ES-I3 (cell line): ENCODE data around the gene SLC10A4.

ENCODE experiments used
- H3K36me3 ChIP-seq: 2 replicates; pipeline ENCODE4 v1.6.1; 2013; ENCODE audit warnings: mild to moderate bottlenecking, low read length, control low read depth, moderate library complexity; ENCODE audit not compliant: insufficient read depth
- H3K4me1 ChIP-seq: 2 replicates; pipeline ENCODE4 v1.6.1; 2013; ENCODE audit warnings: mild to moderate bottlenecking, control low read depth, low read length; ENCODE audit not compliant: insufficient read depth
- H3K9ac ChIP-seq: 2 replicates; pipeline ENCODE4 v1.6.1; 2013; ENCODE audit warnings: low read depth, mild to moderate bottlenecking, low read length, moderate library complexity
- H3K9me3 ChIP-seq: 2 replicates; pipeline ENCODE4 v1.6.1; 2013; ENCODE audit warnings: mild to moderate bottlenecking, low read length, moderate library complexity; ENCODE audit not compliant: control insufficient read depth, insufficient read depth

Gene SLC10A4

DNA sequence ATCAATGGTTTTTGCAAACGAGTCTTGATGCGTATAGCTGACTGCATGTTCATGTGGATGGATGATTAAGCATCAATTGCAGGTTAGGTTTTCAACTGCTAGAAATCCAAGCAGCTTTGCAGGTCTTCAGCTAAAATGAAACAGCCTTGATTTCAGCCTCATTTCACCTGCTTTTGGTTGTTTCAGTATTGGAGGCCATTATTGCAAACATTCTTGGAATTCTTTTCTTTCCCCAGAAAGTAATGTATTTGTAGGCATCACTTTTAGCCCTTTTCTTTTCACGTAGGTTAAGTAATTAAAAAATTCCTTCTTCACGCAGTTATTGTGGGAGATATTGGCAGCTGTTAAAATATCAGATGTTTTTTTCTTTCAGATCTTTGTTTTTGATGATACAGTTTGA lies 15.8 kb downstream of the SLC10A4 start:
- no peaks in the 10 kb centered on the region; the same call in 1 of the 2 replicates for H3K4me1 ChIP-seq
- peaks cover 3% of the 10 kb centered on the region for H3K36me3 ChIP-seq
- H3K9ac ChIP-seq, result no peak overlapping the region
- no peaks in the 10 kb centered on the region for H3K9me3 ChIP-seq

DNA sequence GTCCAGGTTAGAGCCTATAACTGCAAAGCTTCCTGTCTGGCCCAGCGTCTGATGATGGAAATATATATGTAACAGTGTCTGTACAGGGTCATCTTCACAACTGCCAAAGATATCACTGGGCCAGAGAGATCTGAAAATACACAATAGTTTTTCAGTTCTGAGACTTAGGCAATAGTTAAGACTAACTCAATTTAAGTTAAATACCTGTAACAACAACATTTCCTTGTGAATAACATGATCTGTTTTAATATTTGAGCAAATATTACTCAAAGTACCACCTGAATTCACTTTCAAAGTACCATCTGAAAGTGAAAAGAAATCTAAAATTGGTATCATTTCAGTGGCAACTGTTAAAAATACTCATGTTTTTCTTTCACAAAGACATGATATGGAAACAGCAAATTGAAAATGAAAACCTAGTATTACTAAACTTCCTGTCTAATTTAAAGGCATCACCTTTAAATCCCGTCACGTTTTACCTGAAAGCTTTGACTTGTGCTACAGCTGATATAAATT lies 16.5 kb downstream of the SLC10A4 start:
- Histone ChIP-seq H3K4me1 (no peaks in the 10 kb centered on the region; the same call in 1 of the 2 replicates), H3K9ac (no peak overlapping the region), H3K36me3 (peaks cover 3% of the 10 kb centered on the region), H3K9me3 (no peaks in the 10 kb centered on the region)

DNA sequence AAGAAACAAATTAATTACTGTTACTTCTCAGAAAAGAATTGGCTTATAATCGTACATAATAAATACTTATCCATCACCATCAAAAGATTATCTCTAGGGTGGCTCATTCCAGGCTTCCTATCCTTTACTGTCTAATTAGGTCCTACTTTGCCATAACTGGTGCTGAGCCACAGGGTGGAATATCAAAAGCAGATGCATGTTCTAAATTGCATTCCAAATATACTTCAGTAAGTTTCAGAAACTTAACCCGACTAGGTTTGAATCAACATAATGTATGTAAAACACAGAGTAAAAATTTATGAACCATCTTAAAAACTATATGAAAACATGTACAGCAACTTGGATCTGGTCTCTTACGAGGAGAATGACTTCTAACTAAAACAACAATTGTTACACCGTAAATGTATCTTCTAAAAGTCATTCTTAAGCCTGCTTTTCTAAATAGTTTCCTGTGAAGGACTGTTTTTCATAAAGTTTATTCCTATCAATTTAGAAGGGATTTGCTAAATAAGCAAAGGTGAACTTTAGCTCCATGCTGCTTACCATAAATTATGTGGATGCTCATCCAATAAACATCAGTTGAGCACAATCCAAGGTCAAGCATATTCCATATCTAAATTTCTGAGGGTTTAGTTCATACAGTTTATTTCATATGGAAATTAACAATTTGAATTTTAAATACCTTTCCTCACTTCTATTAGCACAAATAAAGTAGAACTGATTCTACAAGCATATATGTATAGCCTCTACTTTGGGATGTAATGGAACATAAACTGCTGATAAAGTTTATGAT lies 20.3 kb downstream of the SLC10A4 start:
- Histone ChIP-seq H3K9ac (no peak overlapping the region), H3K36me3 (peaks cover 3% of the 10 kb centered on the region), H3K4me1 (no peaks in the 10 kb centered on the region; the same call in 1 of the 2 replicates)

GRCh38 chr4:48504026-48504330 lies 20.8 kb downstream of the SLC10A4 start:
- H3K4me1 ChIP-seq, result no peaks in the 10 kb centered on the region; the same call in 1 of the 2 replicates
- H3K9ac ChIP-seq, result no peak overlapping the region
- H3K36me3 ChIP-seq, result peaks cover 7% of the 10 kb centered on the region
- H3K9me3 ChIP-seq, result no peaks in the 10 kb centered on the region

More for the DNA sequence above, 20.3 kb downstream of the SLC10A4 start:
- no peaks in the 10 kb centered on the region for H3K9me3 ChIP-seq

- no peaks in the 10 kb centered on the region for H3K9me3 ChIP-seq
- no peak overlapping the region for H3K9ac ChIP-seq
- H3K4me1 ChIP-seq, result no peaks in the 10 kb centered on the region; the same call in 1 of the 2 replicates
- H3K36me3 ChIP-seq, result peaks cover 7% of the 10 kb centered on the region
These were observed 21.2 kb downstream of the SLC10A4 start for GRCh38 chr4:48504352-48504751.

DNA sequence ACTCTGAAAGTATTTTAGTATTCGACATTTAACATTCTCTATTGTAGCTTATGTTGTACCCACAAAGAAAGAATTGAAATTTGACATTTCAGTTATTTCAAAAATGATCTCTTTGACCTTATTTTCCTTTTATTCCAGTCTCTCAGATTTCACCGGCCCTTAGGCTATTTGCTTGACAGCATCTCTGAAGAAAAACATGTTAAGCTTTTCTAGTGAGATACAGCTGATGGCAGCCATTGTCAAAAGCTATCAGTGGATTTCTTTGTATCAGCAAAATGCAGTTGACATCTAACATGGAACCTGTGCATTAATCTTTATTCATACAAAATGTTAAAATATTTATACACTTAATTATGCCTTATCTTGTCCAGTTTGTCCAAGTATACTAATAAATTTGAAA lies 23.6 kb downstream of the SLC10A4 start:
- H3K9ac ChIP-seq, result no peak overlapping the region
- H3K36me3 ChIP-seq, result peaks cover 16% of the 10 kb centered on the region
- no peaks in the 10 kb centered on the region for H3K9me3 ChIP-seq
- H3K4me1 ChIP-seq, result no peaks in the 10 kb centered on the region

DNA sequence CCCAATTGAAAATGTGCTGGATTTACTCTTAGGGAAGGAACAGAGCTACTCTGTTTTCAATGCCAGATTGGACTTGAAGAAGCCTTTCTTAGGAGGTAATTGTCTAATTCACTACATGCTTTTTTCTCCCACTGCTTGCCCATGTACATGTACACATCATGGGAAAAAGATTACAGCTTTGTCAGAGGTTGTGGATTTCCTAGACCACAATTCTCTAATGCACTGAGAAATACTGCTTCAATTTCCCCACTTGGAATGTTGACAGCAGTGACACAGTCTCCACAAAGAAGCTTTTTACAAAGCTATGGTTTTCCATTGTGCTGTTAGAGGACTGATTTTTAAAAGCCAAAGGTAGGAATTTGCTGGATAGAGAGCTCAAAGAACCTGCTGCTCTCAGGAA lies 26.4 kb downstream of the SLC10A4 start:
- Histone ChIP-seq H3K36me3 (peaks cover 18% of the 10 kb centered on the region), H3K9ac (no peak overlapping the region), H3K9me3 (no peaks in the 10 kb centered on the region), H3K4me1 (no peaks in the 10 kb centered on the region)

DNA sequence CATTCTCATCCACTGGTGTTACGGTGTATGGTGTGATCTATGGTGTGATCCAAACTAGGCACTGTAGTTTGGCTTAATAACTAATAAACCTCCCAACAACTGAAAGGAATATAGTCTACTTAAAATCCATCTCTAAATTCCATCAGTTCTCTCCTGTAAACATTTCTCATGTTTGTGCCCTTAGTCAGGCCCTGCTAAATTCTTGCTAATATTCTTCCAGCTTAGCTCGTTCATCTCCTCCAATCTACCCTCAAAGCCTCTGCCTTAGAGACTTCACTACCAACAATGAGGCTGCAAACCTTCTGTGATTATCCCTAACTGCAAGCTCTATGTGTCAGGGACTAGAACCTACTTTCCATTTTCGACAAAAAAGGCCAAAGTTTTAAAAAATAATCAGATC lies 35.0 kb downstream of the SLC10A4 start:
- Histone ChIP-seq H3K4me1 (no peaks in the 10 kb centered on the region), H3K9ac (no peak overlapping the region), H3K36me3 (peaks cover 5% of the 10 kb centered on the region; the same call in 1 of the 2 replicates), H3K9me3 (no peaks in the 10 kb centered on the region)

GRCh38 chr4:48526406-48526805 lies 43.3 kb downstream of the SLC10A4 start:
- Histone ChIP-seq H3K9me3 (no peaks in the 10 kb centered on the region), H3K4me1 (no peaks in the 10 kb centered on the region), H3K36me3 (peaks cover 12% of the 10 kb centered on the region), H3K9ac (no peak overlapping the region)

- no peaks in the 10 kb centered on the region for H3K9me3 ChIP-seq
- no peak overlapping the region for H3K9ac ChIP-seq
- H3K4me1 ChIP-seq, result no peaks in the 10 kb centered on the region
- peaks cover 5% of the 10 kb centered on the region; the same call in 1 of the 2 replicates for H3K36me3 ChIP-seq
These were observed 55.2 kb downstream of the SLC10A4 start for GRCh38 chr4:48538358-48538757.
